B cell (primary cell): ENCODE data around the gene SMARCE1.

Experiments used
- EZH2 ChIP-seq: IDR thresholded peaks from 2 replicates; pipeline ENCODE4 v1.6.1; 2012; ENCODE audit warnings: borderline replicate concordance, low read depth, mild to moderate bottlenecking, moderate library complexity, low read length; ENCODE audit not compliant: insufficient read depth, poor library complexity, severe bottlenecking
- TF ChIP-seq, protein P1 (sequence below): fragments of 200-600 bp; IDR thresholded peaks from one replicate; pipeline ENCODE4 v1.8.0; 2022; ENCODE audit warnings: antibody characterized with exemption, mild to moderate bottlenecking

- TF ChIP-seq, protein P1, sequence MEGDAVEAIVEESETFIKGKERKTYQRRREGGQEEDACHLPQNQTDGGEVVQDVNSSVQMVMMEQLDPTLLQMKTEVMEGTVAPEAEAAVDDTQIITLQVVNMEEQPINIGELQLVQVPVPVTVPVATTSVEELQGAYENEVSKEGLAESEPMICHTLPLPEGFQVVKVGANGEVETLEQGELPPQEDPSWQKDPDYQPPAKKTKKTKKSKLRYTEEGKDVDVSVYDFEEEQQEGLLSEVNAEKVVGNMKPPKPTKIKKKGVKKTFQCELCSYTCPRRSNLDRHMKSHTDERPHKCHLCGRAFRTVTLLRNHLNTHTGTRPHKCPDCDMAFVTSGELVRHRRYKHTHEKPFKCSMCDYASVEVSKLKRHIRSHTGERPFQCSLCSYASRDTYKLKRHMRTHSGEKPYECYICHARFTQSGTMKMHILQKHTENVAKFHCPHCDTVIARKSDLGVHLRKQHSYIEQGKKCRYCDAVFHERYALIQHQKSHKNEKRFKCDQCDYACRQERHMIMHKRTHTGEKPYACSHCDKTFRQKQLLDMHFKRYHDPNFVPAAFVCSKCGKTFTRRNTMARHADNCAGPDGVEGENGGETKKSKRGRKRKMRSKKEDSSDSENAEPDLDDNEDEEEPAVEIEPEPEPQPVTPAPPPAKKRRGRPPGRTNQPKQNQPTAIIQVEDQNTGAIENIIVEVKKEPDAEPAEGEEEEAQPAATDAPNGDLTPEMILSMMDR, result no peak
- no peak for TF ChIP-seq EZH2
Measured at GRCh38 chr17:40697297-40697696, 49.7 kb upstream of the SMARCE1 start.
